CD4-positive, alpha-beta T cell treated with Interleukin-17A for 1 hour (primary cell): Measurements from ENCODE around the gene SLC25A15.
A peak's percentile ranks its signal among the peaks of the same experiment; 100 is the strongest.

Experiments
- DNase-seq: peaks from one replicate; pipeline ENCODE4 v3.0.0-alpha.2; 2020

The SLC25A15 gene

DNA sequence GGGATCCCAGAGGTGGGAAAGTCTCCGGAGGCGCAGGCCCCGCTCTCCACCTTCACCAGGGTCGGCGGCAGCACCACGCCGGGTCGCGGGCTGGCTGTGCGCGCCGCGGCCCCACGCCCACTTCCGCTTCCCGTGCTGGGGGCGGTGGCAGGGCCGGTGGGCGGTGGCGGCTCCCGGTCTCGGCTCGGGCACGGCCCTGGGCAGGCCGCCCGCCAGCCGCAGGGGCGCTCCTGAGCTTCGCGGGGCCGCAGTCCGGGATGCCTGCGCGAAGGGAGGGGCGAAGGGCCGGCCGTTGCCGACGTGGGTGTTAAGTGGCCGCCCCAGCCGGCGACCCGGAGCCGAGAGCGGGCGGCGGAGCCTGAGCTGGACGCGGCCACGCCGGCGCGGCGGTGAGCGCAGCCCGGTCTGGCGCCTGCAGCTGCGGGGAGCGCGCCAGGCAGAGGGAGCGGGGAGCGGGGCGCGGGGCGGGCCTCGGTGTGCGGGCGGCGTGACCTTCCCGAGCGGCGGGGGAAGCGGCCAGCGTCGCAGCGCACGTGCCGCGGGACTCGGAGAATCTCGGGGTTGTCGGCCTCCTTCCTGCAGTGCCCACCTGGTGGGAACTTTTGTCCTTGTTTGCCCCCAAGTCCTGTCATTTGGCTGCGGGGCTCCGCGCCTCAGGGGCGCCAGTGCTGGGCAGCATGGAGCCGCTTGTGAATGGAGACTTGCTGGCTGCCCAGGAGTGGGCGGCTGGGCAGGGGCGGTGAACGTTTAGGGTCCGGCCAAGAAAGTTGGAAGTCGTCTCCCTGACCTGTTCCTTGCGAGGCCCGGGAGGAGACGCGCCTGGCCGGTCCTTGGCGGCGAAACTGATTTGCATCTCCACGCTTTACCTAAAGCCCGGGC, at the start of gene SLC25A15:
Gene SLC25A15 (plus strand): TSS at position 337 of the 879 bp plus-strand sequence. CDS start 3,616 bp downstream, outside the sequence.
- DNase-seq = peak; percentile 73

DNA sequence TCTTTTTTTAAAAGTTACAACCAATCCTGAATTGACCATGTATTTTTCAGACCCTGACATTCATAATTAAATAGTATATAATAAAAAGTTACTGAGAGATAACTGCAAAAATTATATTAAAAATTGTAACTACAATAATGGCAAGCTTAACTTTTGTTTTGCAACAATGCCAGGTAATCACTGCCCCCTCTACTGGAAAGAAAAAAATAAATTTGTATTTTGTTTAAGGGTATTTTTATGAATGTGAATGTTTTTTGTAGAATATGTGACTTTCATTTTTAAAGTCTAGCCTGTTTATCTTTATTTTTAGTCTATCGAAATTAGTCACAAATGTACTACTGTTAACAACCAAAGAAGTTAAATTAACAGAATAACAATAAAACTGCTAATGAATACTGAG, 40.1 kb upstream of the SLC25A15 start:
- peak; percentile 10 for DNase-seq

DNA sequence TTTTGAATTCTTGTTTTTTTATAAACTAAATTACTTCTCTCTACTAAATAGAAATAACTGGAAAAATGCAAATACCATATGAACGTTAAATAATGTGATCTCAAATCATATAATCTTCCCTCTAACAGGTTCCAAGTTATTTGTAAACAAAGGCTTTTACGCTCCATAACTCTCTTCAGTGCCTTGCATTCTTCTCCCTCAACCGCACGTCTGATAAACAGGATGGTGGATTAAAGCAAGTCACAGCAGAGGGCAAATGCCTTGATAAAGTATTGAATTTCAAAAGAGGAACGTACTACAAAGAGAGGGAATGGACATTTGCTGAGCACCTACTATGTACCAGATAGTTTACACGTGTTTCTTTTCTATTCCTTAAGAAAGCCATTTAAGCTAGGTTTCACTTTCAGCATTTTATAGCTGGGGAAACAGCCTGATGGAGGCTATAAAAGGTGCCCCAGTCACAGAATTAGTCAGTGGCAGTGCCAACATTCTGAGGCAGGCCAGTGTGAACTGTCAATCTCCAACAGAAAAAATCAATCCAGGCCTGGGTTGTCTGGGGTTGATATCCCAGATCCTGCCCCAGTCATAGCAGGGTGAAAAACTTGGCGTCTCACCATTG, 34.2 kb upstream of the SLC25A15 start:
- no peak for DNase-seq

DNA sequence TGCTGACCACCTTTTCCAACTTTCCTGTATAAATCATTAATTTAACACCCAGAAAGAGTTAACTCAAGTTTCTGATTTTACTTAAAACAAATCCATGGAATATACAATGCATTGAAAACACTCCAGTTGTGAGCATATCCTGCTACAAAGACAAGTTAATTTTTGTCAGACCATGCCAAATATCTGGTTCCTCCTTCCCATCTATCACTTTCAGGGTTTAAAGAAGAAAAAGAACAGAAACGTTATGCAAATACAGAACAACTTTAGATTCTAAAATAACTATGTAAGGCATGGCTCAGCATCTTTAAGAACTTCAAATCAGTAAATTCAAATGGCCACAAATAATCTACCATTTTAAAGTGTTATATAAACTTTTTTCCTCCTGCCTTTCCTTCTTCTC, 33.4 kb upstream of the SLC25A15 start:
- DNase-seq = no peak

DNA sequence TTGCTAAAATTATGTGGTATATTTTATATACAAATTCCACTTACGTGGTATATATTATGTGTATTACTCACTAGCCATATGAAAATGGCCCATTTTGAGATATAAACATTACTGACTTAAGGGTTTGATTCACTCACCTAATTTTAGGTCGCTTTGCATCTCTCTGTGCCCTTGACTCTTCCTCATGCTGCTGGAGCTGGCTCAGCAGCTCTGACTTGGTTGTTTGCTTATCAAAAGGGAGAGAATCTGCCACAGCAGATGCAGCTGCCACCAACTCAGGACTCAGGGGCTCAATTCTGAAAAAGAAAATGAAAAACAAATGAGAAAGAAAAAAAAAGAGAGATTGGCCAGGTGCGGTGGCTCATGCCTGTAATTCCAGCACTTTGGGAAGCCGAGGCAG, 30.6 kb upstream of the SLC25A15 start:
- DNase-seq = no peak

DNA sequence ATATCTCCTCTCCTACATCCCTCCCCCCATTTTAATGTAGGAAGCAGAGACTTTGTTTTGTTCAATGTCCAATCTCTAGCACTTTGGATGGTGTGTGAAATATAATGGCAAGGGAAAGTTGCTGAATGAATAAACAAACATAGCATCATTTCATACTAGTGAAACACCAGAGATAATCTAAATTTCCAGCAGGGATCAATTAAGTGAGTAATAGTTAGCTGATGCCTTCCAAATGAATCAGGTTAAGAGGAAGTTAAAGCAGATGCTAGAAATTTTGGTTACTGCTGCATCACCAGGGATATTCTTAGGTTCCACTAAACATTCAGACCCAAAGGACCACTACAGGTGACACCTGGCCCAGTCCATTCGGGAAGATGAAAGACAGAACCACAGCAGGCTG, 26.6 kb upstream of the SLC25A15 start:
- DNase-seq = no peak

DNA sequence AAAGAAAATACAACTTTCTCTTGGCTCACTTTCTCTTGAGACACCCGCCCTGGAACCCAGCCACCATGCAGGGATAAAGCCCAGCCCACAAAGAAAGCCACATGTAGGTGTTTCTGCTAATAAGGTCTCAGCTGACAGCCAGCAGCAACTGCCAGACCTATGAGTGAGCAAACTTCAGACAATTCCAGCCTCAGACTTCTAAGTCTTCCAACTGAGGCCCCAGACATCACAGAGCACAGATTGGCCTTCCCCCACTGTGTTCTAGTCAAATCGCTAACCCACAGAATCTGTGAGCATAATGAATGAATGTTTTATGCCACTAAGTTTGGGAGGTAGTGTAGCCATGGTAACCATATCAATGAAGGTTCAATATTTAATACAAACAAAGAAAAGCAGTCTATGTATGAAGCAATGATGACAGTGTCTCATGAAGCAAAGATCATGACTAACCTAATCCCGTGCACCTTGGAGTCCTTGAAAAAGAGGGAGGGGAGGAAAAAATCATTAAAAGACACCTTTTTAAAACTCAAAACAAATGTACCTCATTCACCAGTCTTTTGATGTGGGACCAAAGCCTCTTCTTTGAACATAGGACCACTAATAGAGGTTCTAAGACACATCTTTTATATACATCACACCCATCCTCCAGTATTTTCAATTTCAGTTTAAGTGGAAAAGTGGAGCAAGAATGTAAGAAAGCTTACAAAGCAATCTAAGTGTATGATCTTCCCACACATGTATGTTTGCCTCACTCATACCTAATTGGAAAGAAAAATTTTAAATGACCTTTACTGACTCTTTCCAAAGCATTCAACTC, 24.6 kb upstream of the SLC25A15 start:
- peak; percentile 59 for DNase-seq

DNA sequence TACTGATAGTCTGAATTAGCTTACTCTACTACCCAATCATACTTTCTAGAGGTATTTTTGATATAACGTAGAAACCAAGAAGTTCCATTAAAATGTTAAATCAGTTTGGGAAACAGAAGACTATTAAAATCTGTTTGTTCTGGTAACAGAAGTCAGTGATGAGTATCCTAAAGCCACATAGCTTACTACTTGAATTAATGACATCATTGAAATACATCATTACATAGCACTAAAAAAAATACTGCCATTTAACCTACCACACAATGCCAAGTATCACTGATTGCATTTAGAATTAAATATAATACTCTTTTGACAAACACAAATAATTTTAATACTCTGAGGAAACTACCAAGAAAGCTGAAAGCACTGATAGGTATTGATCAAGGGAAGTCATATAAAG, 23.8 kb upstream of the SLC25A15 start:
- no peak for DNase-seq

DNA sequence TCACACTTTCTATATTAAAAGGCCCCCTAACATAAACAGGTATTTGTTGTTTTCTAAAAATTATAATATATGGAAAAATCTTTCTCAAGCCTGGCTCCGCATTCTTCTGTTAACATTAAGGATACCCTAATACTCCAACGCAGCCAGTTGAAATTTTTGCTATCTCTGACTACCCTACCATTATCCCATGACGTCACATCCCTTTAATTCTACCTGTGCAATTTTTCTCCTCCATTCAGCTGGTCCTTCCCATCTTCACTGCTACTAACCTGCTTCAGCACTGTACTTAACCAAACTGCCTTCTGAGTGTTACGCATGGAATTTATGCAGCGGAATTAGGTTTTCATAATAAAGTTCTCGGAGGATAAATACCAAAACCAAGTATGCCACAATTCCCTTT, 19.4 kb upstream of the SLC25A15 start:
- no peak for DNase-seq

DNA sequence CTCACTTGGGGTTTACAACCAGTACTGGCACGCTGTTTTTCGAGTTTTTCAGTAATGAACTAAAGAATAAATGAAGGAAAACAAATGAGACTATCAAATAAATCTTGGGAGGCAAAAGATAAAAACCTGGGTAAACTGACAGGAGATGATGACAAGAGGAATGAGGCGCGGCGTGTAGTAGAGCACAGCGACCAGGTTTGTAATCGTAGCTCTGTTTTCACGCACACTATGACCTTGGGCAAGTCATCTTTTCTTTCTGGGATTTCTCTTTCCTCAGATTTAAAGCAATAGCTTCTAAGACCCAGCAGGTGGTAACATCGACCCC, 18.8 kb upstream of the SLC25A15 start:
- DNase-seq = no peak

DNA sequence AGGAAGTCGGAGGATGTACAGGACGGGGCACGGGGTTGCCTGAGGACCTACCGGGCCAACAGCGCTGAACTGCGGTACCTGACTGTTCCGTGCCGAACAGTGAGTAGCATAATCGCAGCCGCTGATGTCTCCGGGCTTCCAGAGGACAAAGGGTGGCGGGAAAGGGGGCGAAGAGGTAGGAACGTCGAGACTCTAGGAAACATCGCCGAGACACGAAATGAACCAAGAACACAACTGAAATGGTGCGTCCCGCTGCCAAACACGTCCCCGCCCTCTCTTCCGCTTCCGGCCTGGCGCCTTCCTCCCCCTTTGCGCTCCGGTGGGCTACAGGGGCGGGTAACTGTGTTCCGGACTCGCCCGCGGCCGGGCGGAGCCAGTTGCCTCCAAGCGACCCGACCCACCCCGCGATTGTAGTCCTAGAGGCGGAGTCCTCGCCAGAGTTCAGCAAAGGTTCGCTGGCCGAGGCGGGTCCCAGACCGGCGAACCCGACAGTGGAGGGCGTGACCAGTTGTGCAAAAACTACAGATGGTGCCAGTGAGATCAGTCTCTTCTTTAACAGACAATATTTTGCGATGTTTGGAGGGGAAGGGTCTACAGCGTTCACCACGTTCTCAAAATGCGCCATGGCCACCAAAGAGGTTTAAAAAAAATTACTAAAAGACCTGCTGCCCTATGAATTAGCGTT, 18.3 kb upstream of the SLC25A15 start, which contains the start of gene MRPS31:
Gene MRPS31 (minus strand): TSS at position 257 of the 685 bp plus-strand sequence. CDS start 54 bp downstream, at position 203.
- peak; percentile 95 for DNase-seq

DNA sequence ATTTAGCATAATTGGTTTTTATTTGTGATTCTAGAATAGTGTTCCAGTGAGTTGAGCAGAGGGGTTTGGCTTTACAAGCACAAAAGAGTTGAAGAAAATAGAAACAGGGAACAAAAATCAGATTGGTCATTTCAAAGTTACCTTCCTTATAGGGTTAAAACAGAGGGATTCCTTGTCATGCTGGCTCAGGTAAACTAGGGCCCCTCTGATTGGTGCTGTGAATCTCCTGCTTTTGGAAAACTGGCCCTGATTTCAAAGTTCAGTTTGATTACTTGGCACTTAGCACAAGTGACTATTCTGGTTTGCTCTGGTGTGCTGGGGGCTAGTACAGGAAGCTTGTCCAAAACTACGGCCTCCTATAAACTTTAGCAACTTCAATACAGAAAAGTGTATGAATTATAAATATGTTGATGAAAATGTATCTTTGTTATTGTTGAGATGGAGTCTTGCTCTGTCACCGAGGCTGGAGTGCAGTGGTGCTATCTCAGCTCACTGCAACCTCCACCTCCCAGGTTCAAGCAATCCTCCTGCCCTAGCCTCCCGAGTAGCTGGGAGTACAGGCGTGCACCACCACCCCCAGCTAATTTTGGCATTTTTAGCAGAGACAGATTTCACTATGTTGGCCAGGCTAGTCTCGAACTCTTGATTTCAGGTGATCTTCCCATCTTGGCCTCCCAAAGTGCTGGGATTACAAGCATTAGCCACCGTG, 16.5 kb upstream of the SLC25A15 start:
- no peak for DNase-seq

DNA sequence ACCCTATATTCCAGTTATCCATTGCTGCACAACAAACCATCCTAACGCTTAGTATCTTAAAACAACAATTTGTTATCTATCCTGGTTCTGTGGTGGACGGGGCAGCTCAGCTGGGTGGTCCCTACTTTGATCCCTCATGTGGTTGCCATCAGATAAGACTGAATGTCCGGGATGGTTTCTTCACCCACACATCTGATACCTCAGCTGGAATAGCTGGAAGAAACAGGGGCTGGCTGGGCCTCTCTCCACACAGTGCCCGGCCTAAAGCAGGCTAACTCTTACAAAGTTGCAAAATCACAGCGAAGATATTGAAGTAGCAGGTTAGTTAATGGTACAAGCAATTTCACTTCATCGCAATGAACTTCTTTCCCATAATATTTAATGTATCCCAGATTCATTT, 14.7 kb upstream of the SLC25A15 start:
- DNase-seq = no peak

DNA sequence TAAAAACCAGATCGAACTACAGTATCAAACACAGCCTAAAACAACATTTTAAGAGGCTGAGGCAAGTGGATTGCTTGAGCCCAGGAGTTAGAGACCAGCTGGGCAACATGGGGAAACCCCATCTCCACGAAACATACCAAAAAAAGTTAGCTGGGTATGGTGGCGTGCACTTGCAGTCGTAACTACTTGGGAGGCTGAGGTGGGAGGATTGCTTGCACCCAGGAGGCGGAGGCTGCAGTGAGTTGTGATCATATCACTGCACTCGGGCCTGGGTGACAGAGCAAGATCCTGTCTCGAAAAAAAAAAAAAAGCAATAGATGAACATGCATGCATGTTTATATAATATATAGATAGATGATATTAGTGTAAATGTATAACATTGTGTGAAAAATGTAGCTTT, 13.2 kb upstream of the SLC25A15 start:
- DNase-seq = peak; percentile 25

DNA sequence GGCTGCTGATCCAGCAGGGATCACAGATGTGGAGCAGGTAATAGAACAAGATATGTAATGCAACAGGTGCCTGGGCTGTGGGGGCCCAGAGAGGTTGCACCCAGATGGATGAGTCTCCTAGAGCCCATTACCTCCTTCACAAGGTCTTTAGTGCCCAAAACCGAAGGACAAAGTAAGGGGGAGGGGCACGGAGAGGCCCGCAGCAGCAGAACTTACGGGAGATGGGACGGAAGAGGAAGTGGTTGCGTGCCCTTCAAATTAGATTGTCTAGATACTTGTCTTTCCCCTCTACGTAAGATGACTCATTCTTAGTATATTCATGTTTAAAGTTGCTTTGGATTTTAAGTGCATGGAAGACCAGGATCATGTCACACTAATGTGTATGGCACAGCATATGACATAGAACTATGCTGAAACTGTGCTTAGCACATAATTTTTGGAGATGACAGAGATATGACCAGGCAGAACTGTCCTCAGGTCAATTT, 12.7 kb upstream of the SLC25A15 start:
- peak; percentile 79 for DNase-seq

DNA sequence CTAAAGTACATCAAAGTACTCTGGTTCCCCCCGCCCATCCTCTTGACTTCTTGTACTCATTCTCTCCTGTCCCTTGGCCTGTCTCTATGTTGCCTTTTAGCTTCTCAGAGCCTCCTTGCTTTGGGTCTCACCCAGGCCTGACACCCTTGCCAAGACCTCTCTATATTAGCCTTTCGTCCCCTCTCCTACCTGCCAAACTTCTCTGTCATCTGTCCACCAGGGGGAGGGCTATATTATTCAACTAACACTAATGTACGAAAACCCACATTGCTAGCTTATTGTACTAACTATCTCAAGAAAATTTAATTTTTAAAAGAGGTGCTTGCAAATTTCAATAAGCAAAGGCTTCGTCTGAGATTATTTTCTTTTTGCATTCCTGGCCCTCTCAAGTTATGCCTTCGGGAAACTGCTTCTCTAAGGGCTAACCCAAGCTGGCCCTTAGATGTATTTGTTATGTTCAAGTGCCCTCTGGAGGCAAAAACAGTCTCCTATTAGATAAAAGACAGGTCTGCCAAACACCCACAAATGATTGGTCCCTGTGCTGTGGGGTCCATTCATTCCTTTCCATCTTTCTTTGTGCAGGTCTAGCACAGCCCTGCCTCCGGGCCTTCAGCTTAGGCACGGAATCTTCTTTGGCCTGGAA, 12.1 kb upstream of the SLC25A15 start:
- DNase-seq = peak; percentile 74

DNA sequence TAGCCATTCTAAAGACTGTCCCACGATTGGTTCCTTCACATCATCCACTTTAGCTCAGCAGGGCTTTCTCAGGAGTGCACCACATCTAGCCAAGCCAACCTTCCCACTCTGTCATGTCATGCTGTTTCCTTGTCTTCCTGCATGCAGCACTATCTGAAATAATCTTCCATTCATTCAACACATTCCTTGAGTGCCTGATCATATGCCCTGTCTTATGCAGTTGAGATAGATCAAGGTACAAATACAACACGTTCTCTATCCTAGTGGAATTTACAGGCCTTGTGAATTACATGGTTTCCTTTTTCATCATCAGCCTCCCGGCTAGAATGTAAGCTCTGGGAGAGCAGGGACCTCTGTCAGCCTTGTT, 11.6 kb upstream of the SLC25A15 start:
- no peak for DNase-seq

DNA sequence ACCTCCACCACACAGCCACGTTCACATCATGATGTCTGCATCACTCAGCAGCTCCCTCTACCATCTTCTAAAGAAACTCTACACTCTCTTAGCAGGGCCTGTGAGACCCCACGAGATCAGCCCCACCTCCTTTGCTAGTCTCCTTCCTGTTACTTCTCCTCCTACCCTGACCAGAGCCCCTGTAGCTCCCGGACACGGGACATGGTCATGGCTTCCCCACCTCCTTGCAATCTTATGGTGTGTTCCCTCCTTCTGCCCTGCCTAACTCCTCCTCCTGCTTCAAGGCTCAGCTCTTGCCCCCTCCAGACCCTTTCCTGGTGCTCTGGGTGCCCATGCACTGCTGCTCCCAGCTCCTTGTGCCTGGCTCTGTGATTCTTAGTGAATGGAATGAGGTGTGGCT, 10.4 kb upstream of the SLC25A15 start:
- no peak for DNase-seq

DNA sequence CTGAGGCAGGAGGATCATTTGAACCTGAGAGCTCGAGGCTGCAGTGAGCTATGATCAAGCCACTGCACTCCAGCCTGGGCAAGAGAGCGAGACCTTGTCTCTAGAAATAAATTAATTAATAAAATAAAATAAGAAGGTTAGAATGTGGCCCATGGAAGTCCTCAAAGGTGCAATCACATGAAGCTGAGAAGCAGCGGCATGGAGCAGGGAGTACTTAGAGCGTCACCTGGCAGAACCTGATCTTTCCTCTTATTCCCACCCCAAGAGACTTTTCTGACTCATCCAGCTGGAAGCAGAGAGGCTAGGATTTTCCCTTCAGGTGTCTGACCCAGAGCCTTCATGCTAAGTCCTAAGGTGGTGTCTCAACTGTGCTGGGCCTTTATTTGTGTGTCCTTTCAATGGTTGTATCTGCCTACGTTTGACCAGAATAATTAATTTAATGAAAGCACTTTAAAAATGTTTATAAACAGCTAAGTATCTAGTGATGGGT, 9.6 kb upstream of the SLC25A15 start:
- DNase-seq = no peak

DNA sequence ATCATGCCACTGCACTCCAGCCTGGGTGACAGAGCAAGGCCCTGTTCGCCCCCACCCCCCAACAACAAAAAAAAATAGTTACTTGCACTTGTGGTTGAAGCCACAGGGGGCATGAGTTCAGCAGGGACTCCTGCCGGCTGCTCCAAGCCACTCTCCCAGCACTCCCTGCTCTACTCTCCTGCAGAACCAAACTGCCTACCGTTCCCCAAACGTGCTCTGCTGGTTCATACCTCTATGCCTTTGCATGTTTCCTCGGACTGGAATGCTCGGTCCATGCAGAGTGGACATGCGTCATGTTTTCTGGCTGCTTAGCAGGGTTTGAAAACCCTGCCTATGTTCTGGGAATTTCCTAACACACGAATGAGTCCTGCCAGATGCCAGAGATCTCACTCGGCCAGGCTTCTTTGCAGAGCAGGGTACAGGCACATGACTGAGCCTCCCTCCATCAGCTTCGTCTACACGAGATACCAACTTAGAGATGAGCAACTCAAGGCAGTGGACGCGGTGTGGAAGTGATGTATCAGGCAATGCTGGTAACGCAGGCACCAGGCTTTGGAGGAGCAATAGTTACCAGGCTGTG, 8.5 kb upstream of the SLC25A15 start:
- DNase-seq = no peak

DNA sequence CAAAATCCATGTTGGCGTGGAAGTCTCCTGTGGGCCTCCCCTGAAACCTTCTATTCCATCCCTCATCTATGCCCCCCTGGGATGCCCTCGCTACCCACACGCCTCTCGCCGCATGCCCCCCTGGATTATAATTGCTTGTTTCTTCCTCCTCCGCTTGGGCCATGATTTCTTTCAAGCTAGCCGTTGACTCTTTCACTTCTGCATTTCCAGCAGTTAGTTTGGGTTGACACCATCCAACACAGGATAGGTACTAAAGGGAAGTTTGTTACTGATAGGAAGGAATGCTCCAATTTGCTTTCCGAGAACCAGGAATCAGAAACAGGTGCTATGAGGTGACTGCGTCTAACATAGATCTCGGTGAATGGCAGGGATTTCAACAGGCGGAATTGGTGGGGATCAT, 7.7 kb upstream of the SLC25A15 start:
- no peak for DNase-seq
